Glutamatergic neuron (in vitro differentiated cells): ENCODE results near the gene LRRC10. TPM values are rescaled to one million over a fixed set of nuclear protein-coding genes. Genes with fewer than 3 reads are reported as not detected.

Experiments
- DNase-seq: peaks from one replicate; pipeline ENCODE4 v3.0.0; 2022
- H3K27ac Mint-ChIP-seq: one replicate; pipeline ENCODE4 v1.8.0; 2020; ENCODE audit warnings: mild to moderate bottlenecking, mixed read lengths, inconsistent platforms; ENCODE audit not compliant: unreplicated experiment
- H3K27me3 Mint-ChIP-seq: one replicate; pipeline ENCODE4 v1.8.0; 2020; ENCODE audit warnings: mild to moderate bottlenecking, moderate library complexity, mixed read lengths, inconsistent platforms; ENCODE audit not compliant: unreplicated experiment
- H3K36me3 Mint-ChIP-seq: one replicate; pipeline ENCODE4 v1.8.0; 2020; ENCODE audit warnings: mild to moderate bottlenecking, mixed read lengths, inconsistent platforms; ENCODE audit not compliant: unreplicated experiment
- H3K4me1 Mint-ChIP-seq: one replicate; pipeline ENCODE4 v1.8.0; 2020; ENCODE audit warnings: mild to moderate bottlenecking, low read depth, mixed read lengths, inconsistent platforms; ENCODE audit not compliant: unreplicated experiment
- H3K4me3 Mint-ChIP-seq: one replicate; pipeline ENCODE4 v1.8.0; 2020; ENCODE audit warnings: mild to moderate bottlenecking, mixed read lengths, inconsistent platforms; ENCODE audit not compliant: unreplicated experiment
- H3K9me3 Mint-ChIP-seq: one replicate; pipeline ENCODE4 v1.8.0; 2020; ENCODE audit warnings: mild to moderate bottlenecking, moderate library complexity, mixed read lengths, inconsistent platforms; ENCODE audit not compliant: unreplicated experiment
- long read RNA-seq: library from polyadenylated mRNA; unstranded; transcript quantifications from one replicate; pipeline ENCODE4 v2.0.0, GENCODE V29; 2020; ENCODE audit not compliant: unreplicated experiment
- total RNA-seq: library from RNA; stranded (reverse); fragmentation: NEBNext Ultra II Directional; extraction: Animal tissue kit (Norgen Biotek cat#: 25700); gene quantifications from one replicate; pipeline ENCODE4 v1.2.1, GENCODE V29; 2021; ENCODE audit not compliant: unreplicated experiment
- TF ChIP-seq, protein P1 (sequence below): fragments of 200-600 bp; sonication (generic); IDR thresholded peaks from one replicate; pipeline ENCODE4 v1.5.0; 2021; ENCODE audit not compliant: partially characterized antibody, unreplicated experiment

The LRRC10 gene
- total RNA-seq: not detected
- long read RNA-seq: 0 reads

DNA sequence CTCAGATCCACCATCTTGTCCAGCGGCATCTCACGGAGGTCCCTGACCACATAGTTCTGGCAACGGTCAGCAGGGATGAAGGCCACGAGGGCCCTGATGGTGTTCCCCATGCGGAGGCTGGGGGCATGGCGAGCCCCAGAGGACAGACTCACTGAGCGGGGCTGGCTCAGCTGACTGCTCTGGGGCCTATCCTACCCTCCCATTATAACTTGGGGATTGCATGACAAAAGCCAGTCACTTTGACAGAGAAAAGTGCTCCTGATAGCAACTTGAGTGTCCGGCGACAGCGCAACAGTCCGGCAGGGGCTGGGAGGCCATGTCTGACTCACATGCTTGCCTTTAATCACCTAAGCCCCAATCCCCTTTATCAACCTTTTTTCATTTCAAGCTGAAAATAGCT is at the start of gene LRRC10:
TSS of gene LRRC10 (minus strand) at position 179 of the 400 bp plus-strand sequence. CDS start at position 110, 69 bp downstream.
- Mint-ChIP-seq H3K27ac (no peak within 1 kb of the TSS), H3K27me3 (no peaks in the 10 kb centered on the region), H3K9me3 (peaks cover 3% of the 10 kb centered on the region), H3K36me3 (no peaks in the 10 kb centered on the region), H3K4me3 (no peak within 1 kb of the TSS), H3K4me1 (peaks cover 9% of the 10 kb centered on the region)
- TF ChIP-seq, protein P1, sequence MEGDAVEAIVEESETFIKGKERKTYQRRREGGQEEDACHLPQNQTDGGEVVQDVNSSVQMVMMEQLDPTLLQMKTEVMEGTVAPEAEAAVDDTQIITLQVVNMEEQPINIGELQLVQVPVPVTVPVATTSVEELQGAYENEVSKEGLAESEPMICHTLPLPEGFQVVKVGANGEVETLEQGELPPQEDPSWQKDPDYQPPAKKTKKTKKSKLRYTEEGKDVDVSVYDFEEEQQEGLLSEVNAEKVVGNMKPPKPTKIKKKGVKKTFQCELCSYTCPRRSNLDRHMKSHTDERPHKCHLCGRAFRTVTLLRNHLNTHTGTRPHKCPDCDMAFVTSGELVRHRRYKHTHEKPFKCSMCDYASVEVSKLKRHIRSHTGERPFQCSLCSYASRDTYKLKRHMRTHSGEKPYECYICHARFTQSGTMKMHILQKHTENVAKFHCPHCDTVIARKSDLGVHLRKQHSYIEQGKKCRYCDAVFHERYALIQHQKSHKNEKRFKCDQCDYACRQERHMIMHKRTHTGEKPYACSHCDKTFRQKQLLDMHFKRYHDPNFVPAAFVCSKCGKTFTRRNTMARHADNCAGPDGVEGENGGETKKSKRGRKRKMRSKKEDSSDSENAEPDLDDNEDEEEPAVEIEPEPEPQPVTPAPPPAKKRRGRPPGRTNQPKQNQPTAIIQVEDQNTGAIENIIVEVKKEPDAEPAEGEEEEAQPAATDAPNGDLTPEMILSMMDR: no peak
- DNase-seq: no peak

GRCh38 chr12:69660164-69660863 is 49.6 kb upstream of the LRRC10 start:
- no peak overlapping the region for H3K4me3 Mint-ChIP-seq
- H3K9me3 Mint-ChIP-seq: peaks cover 2% of the 10 kb centered on the region
- TF ChIP-seq, protein P1: no peak
- H3K36me3 Mint-ChIP-seq: no peaks in the 10 kb centered on the region
- H3K27ac Mint-ChIP-seq: no peak overlapping the region
- no peak for DNase-seq
- H3K27me3 Mint-ChIP-seq: no peaks in the 10 kb centered on the region
- H3K4me1 Mint-ChIP-seq: no peaks in the 10 kb centered on the region

DNA sequence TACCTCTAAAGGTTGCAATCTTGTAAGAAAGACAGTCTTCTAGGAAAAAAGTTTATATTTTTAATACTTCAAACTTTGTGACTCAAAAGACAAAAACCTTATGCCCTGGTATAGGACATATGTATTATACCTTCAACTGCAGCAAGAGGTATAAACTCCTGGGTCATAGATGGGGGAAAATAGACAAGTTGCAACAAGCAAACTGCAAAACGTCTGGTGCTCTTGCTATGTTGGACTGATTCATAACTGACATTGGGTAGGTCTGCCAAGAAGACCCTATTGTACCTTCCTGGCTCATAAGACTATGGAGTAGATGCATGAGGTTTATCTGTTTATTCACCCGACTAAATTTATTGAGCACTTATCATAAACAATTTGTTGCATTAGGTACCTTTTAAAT is 47.5 kb upstream of the LRRC10 start:
- TF ChIP-seq, protein P1: no peak
- no peak overlapping the region for H3K4me3 Mint-ChIP-seq
- H3K36me3 Mint-ChIP-seq: no peaks in the 10 kb centered on the region
- no peaks in the 10 kb centered on the region for H3K4me1 Mint-ChIP-seq
- no peak for DNase-seq
- no peaks in the 10 kb centered on the region for H3K27me3 Mint-ChIP-seq
- H3K27ac Mint-ChIP-seq: no peak overlapping the region
- H3K9me3 Mint-ChIP-seq: peaks cover 2% of the 10 kb centered on the region

DNA sequence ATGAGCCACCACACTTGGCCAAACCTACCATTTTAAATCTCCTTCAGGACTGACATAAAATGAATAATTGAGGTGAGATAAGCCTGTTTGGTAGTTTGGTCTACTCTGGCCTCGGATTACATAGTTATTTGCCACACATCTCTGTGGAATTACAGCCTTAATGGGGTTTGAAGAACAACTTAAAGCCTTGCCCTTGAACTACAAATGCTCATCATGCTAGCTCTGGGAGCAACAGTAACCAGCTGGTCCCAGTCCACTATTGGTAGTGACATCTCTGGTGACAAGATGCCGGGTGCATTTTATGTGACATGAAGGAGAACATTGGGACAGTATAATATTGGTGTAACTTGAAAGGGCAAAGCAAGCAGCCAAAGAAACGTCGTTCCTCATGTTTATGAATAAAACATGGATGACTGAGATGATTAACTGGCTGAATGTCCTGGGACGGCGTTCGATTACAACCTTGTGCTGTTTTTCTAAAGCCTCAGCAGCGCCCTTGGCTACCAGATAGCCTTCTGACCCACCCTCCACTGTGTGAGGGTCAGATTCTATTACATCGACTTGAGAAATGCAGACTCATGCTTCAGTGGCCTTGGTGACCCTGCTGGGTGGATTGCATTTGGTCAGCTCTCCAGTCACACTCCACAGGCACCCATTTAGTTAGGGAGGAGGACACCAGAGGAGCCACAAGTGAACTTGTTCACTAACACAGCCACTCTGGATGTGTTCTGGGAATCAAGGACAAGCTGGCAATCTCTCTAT is 46.9 kb upstream of the LRRC10 start:
- H3K27ac Mint-ChIP-seq: no peak overlapping the region
- no peak overlapping the region for H3K4me3 Mint-ChIP-seq
- no peaks in the 10 kb centered on the region for H3K27me3 Mint-ChIP-seq
- H3K4me1 Mint-ChIP-seq: no peaks in the 10 kb centered on the region
- H3K9me3 Mint-ChIP-seq: peaks cover 2% of the 10 kb centered on the region
- TF ChIP-seq, protein P1: no peak
- no peak for DNase-seq
- H3K36me3 Mint-ChIP-seq: no peaks in the 10 kb centered on the region
